WTC11 (cell line): ENCODE measurements around the gene MOCS1.

Experiments used
- CREB1 ChIP-seq: sonication (generic); formaldehyde crosslinking; IDR thresholded peaks from 2 replicates; pipeline ENCODE4 v1.8.0; 2023; ENCODE audit warnings: mild to moderate bottlenecking, missing genetic modification reagents
- CTCF ChIP-seq: fragments of 200-600 bp; IDR thresholded peaks from 2 replicates; pipeline ENCODE4 v1.8.0; 2022; ENCODE audit warnings: antibody characterized with exemption
- ESRRA ChIP-seq: sonication (generic); formaldehyde crosslinking; IDR thresholded peaks from 2 replicates; pipeline ENCODE4 v1.8.1; 2022; ENCODE audit warnings: mild to moderate bottlenecking, missing genetic modification reagents, borderline replicate concordance
- FOXK1 ChIP-seq: sonication (generic); formaldehyde crosslinking; IDR thresholded peaks from 2 replicates; pipeline ENCODE4 v1.8.0; 2022; ENCODE audit warnings: mild to moderate bottlenecking, moderate library complexity, missing genetic modification reagents
- GRHL2 ChIP-seq: fragments of 250-450 bp; sonication (Bioruptor Pico); IDR thresholded peaks from 2 replicates; pipeline ENCODE4 v1.8.0; 2022; ENCODE audit warnings: mild to moderate bottlenecking, moderate library complexity; ENCODE audit not compliant: insufficient replicate concordance, severe bottlenecking
- IRF1 ChIP-seq: sonication (generic); formaldehyde crosslinking; IDR thresholded peaks from 2 replicates; pipeline ENCODE4 v1.8.0; 2023; ENCODE audit warnings: missing genetic modification reagents
- KAT7 ChIP-seq: sonication (generic); formaldehyde crosslinking; IDR thresholded peaks from 2 replicates; pipeline ENCODE4 v1.8.1; 2023; ENCODE audit warnings: missing genetic modification reagents, mild to moderate bottlenecking, borderline replicate concordance
- MLX ChIP-seq: sonication (generic); formaldehyde crosslinking; IDR thresholded peaks from 2 replicates; pipeline ENCODE4 v1.8.1; 2023; ENCODE audit warnings: mild to moderate bottlenecking, missing genetic modification reagents, moderate library complexity
- NR2C2 ChIP-seq: sonication (generic); formaldehyde crosslinking; IDR thresholded peaks from 2 replicates; pipeline ENCODE4 v1.8.0; 2022; ENCODE audit warnings: mild to moderate bottlenecking, missing genetic modification reagents
- OVOL2 ChIP-seq: fragments of 250-450 bp; sonication (Bioruptor Pico); IDR thresholded peaks from 2 replicates; pipeline ENCODE4 v1.9.0; 2021; ENCODE audit warnings: mild to moderate bottlenecking, borderline replicate concordance
- TEAD4 ChIP-seq: sonication (generic); formaldehyde crosslinking; IDR thresholded peaks from 2 replicates; pipeline ENCODE4 v1.8.0; 2022; ENCODE audit warnings: mild to moderate bottlenecking, missing genetic modification reagents
- ZBTB43 ChIP-seq: sonication (generic); formaldehyde crosslinking; IDR thresholded peaks from 2 replicates; pipeline ENCODE4 v1.8.1; 2023; ENCODE audit warnings: mild to moderate bottlenecking, missing genetic modification reagents

GRCh38 chr6:39897698-39898097 lies 36.6 kb downstream of the MOCS1 start:
- TF ChIP-seq CTCF (no peak), ZBTB43 (CRISPR knock-in tag) (no peak), GRHL2 (no peak), KAT7 (CRISPR knock-in tag) (no peak), FOXK1 (CRISPR knock-in tag) (no peak), ESRRA (CRISPR knock-in tag) (no peak), TEAD4 (CRISPR knock-in tag) (no peak), OVOL2 (CRISPR knock-in tag) (no peak), NR2C2 (CRISPR knock-in tag) (no peak), IRF1 (CRISPR knock-in tag) (no peak), MLX (CRISPR knock-in tag) (no peak), CREB1 (no peak)
